Thoracic aorta (tissue), 2 donors: Measurements from ENCODE around the gene ATP2C2. TPM values are rescaled to one million over a fixed set of nuclear protein-coding genes. Genes with fewer than 3 reads are reported as not detected.

Experiments
- ATAC-seq: fragments of 150-250 bp; one replicate; pipeline ENCODE4 v1.8.0; 2017; ENCODE audit warnings: low read depth; ENCODE audit not compliant: insufficient number of reproducible peaks, low FRiP score
- DNase-seq: peaks from one replicate; pipeline ENCODE4 v3.0.0-alpha.2; 2020; ENCODE audit warnings: low spot score
- H3K27ac ChIP-seq, 2 donors: fragments of 200-600 bp; sonication (generic); 1 replicate in 1 of 2; 2 replicates in 1 of 2; pipeline ENCODE4 v1.5.1; 2016; ENCODE audit warnings: mild to moderate bottlenecking in 2 of 2, moderate library complexity in 2 of 2
- H3K27me3 ChIP-seq: fragments of 200-600 bp; sonication (generic); replicated peaks from 2 replicates; pipeline ENCODE4 v1.6.0; 2016; ENCODE audit warnings: mild to moderate bottlenecking; ENCODE audit not compliant: insufficient read depth
- H3K36me3 ChIP-seq: fragments of 200-600 bp; sonication (generic); one replicate; pipeline ENCODE4 v1.5.1; 2016
- H3K4me1 ChIP-seq, 2 donors: fragments of 200-600 bp; sonication (generic); 1 replicate in 1 of 2; 2 replicates in 1 of 2; pipeline versions ENCODE4 v1.5.1 to v1.6.0; 2016; ENCODE audit warnings: low read depth in 2 of 2, mild to moderate bottlenecking in 1 of 2; ENCODE audit not compliant: control insufficient read depth in 1 of 2
- H3K4me3 ChIP-seq: fragments of 200-600 bp; sonication (generic); 2 replicates; pipeline ENCODE4 v1.5.1; 2016; ENCODE audit warnings: mild to moderate bottlenecking
- H3K9me3 ChIP-seq: fragments of 200-600 bp; sonication (generic); 2 replicates; pipeline ENCODE4 v1.5.1; 2016
- CTCF ChIP-seq: fragments of 200-600 bp; sonication (generic); IDR thresholded peaks from one replicate; pipeline ENCODE4 v1.5.1; 2019; ENCODE audit warnings: antibody characterized with exemption
- total RNA-seq, 2 donors: library from RNA; depleted of rRNA; stranded (reverse); fragments of >200 nt; gene quantifications; one replicate each; pipeline versions ENCODE4 v1.1.0 to v1.2.3, GENCODE V29; 2016

Gene ATP2C2
- total RNA-seq, 2 donors from 2014 or later, result 0.28 to 0.54 TPM

DNA sequence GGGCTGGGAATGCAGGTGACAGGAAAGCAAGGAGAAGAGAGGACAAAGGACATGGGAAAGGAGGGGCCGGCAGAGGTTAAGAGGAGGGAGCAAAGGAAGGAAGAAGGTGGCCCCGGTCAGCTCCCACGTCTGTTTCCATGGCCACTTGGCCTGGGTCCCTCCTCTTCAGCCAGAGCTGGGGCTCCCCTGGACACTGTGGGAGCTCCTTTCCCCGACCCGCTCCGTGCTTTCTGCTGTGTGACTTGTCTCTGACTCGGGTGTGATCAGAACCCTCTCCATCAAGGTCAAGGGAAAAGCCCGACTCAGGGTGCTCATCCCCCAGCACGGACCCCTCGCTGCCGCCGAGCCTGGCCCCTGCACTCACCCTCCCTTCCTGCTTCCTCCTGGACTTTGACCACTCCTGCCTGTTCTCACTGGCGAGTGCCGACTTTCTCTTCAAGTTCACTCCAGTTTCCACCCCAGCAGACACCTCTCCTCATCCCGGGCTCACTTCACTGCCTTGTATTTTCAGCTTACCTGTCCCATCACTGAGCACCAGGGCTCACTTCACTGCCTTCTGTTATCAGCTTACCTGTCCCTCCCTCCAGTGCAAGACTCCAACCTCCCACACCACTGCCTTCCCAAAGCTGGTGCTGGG, 74.9 kb downstream of the ATP2C2 start:
- H3K27me3 ChIP-seq, result no peaks in the 10 kb centered on the region
- no peaks in the 10 kb centered on the region for H3K9me3 ChIP-seq
- no peak for TF ChIP-seq CTCF
- DNase-seq, result no peak
- ATAC-seq, result no peak
- H3K36me3 ChIP-seq, result no peaks in the 10 kb centered on the region
- no peak overlapping the region for H3K27ac ChIP-seq
- no peak overlapping the region for H3K4me3 ChIP-seq
- no peaks in the 10 kb centered on the region for H3K4me1 ChIP-seq

- no peak for TF ChIP-seq CTCF
- H3K4me3 ChIP-seq, result no peak overlapping the region
- H3K9me3 ChIP-seq, result no peaks in the 10 kb centered on the region
- ATAC-seq (no peak), DNase-seq (no peak)
- H3K27ac ChIP-seq, result no peak overlapping the region
- no peaks in the 10 kb centered on the region for H3K27me3 ChIP-seq
- H3K4me1 ChIP-seq, result no peaks in the 10 kb centered on the region
- no peaks in the 10 kb centered on the region for H3K36me3 ChIP-seq
Observed at GRCh38 chr16:84444476-84444875, 76.1 kb downstream of the ATP2C2 start.

- no peaks in the 10 kb centered on the region for H3K27me3 ChIP-seq
- no peak for TF ChIP-seq CTCF
Observed at GRCh38 chr16:84446084-84446483, 77.7 kb downstream of the ATP2C2 start.

GRCh38 chr16:84446596-84447392, 78.5 kb downstream of the ATP2C2 start:
- TF ChIP-seq CTCF, result no peak
- no peaks in the 10 kb centered on the region for H3K36me3 ChIP-seq
- ATAC-seq (no peak), DNase-seq (no peak)
- no peak overlapping the region for H3K4me3 ChIP-seq
- no peak overlapping the region for H3K27ac ChIP-seq
- no peaks in the 10 kb centered on the region for H3K9me3 ChIP-seq
- H3K27me3 ChIP-seq, result no peaks in the 10 kb centered on the region
- H3K4me1 ChIP-seq, result no peaks in the 10 kb centered on the region

More at GRCh38 chr16:84446084-84446483, 77.7 kb downstream of the ATP2C2 start:
- ATAC-seq (no peak), DNase-seq (no peak)
- Histone ChIP-seq H3K4me1 (no peaks in the 10 kb centered on the region), H3K36me3 (no peaks in the 10 kb centered on the region), H3K27ac (no peak overlapping the region), H3K9me3 (no peaks in the 10 kb centered on the region), H3K4me3 (no peak overlapping the region)

DNA sequence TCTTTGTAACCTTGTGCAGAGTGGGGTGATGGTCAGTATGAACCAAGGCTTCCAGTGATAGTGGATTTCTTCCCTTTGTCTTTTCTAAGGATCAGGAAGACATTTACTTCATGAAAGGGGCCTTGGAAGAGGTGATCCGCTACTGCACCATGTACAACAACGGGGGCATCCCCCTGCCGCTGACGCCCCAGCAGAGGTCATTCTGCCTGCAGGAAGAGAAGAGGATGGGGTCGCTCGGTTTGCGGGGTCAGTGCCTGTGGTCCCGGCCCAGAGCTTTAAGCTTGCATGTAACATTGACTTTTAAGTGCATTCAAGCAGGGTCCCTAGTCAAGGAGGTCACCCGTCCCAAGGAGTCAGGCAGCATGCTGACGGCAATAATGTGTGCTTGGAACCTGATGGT, 80.1 kb downstream of the ATP2C2 start:
- no peak for TF ChIP-seq CTCF
- Histone ChIP-seq H3K27ac (no peak overlapping the region), H3K27me3 (no peaks in the 10 kb centered on the region), H3K36me3 (no peaks in the 10 kb centered on the region), H3K4me1 (no peaks in the 10 kb centered on the region), H3K4me3 (no peak overlapping the region), H3K9me3 (no peaks in the 10 kb centered on the region)
- DNase-seq (no peak), ATAC-seq (no peak)
